Mesenchymal stem cell (in vitro differentiated cells and primary cell): Measurements from ENCODE around the gene CENPT.

ENCODE experiments used
- DNase-seq: peaks from one replicate; pipeline ENCODE4 v3.0.0-alpha.2; 2013
- H2AFZ ChIP-seq: one replicate; pipeline ENCODE4 v1.6.1; 2013; ENCODE audit warnings: low read depth, mild to moderate bottlenecking, control low read depth, inconsistent platforms, low read length, moderate library complexity
- H2AK5ac ChIP-seq: 2 replicates; pipeline ENCODE4 v1.6.1; 2013; ENCODE audit warnings: low read length, moderate library complexity, mild to moderate bottlenecking, inconsistent platforms; ENCODE audit not compliant: severe bottlenecking
- H2BK120ac ChIP-seq: one replicate; pipeline ENCODE4 v1.6.1; 2013; ENCODE audit warnings: low read depth, mild to moderate bottlenecking, inconsistent platforms, low read length, moderate library complexity
- H2BK12ac ChIP-seq, 2 experiments: one replicate each; pipeline ENCODE4 v1.6.1; 2013; ENCODE audit warnings: inconsistent platforms in 2 of 2, low read length in 2 of 2, mild to moderate bottlenecking in 2 of 2, moderate library complexity in 2 of 2, control low read depth in 1 of 2
- H2BK15ac ChIP-seq: one replicate; pipeline ENCODE4 v1.6.1; 2013; ENCODE audit warnings: mild to moderate bottlenecking, low read depth, inconsistent platforms; ENCODE audit not compliant: poor library complexity, severe bottlenecking
- H2BK5ac ChIP-seq: 2 replicates; pipeline ENCODE4 v1.6.1; 2013; ENCODE audit warnings: low read depth, mild to moderate bottlenecking, low read length, control low read depth, inconsistent platforms; ENCODE audit not compliant: poor library complexity, severe bottlenecking
- H3K14ac ChIP-seq, 2 experiments: one replicate each; pipeline ENCODE4 v1.6.1; 2013; ENCODE audit warnings: inconsistent platforms in 2 of 2, low read length in 2 of 2, control low read depth in 1 of 2, mild to moderate bottlenecking in 1 of 2, moderate library complexity in 1 of 2
- H3K18ac ChIP-seq, 2 experiments: one replicate each; pipeline ENCODE4 v1.6.1; 2013; ENCODE audit warnings: inconsistent platforms in 2 of 2, low read length in 2 of 2, control low read depth in 1 of 2, low read depth in 1 of 2, mild to moderate bottlenecking in 1 of 2
- H3K23ac ChIP-seq, 2 experiments: one replicate each; pipeline ENCODE4 v1.6.1; 2013; ENCODE audit warnings: inconsistent platforms in 2 of 2, low read length in 2 of 2, mild to moderate bottlenecking in 2 of 2, moderate library complexity in 2 of 2, control low read depth in 1 of 2
- H3K27ac ChIP-seq: 2 replicates; pipeline ENCODE4 v1.5.1; 2013; ENCODE audit warnings: mild to moderate bottlenecking, moderate library complexity, low read length, control low read depth, inconsistent platforms; ENCODE audit not compliant: poor library complexity, severe bottlenecking
- H3K27me3 ChIP-seq, 2 experiments: 2 replicates each; pipeline versions ENCODE4 v1.6.1 to v1.7.0; 2013; ENCODE audit warnings: low read length in 2 of 2, mild to moderate bottlenecking in 2 of 2, moderate library complexity in 2 of 2, control low read depth in 1 of 2, inconsistent platforms in 1 of 2; ENCODE audit not compliant: control insufficient read depth in 1 of 2, insufficient read depth in 1 of 2
- H3K36me3 ChIP-seq, 2 experiments: 2 replicates each; pipeline versions ENCODE4 v1.6.1 to v1.7.0; 2013; ENCODE audit warnings: low read length in 2 of 2, control low read depth in 1 of 2, inconsistent platforms in 1 of 2, low read depth in 1 of 2, mild to moderate bottlenecking in 1 of 2; ENCODE audit not compliant: insufficient read depth in 2 of 2, control insufficient read depth in 1 of 2
- H3K4ac ChIP-seq, 2 experiments: one replicate each; pipeline ENCODE4 v1.6.1; 2013; ENCODE audit warnings: inconsistent platforms in 2 of 2, low read length in 2 of 2, mild to moderate bottlenecking in 2 of 2, moderate library complexity in 2 of 2, control low read depth in 1 of 2, low read depth in 1 of 2
- H3K4me1 ChIP-seq: 2 replicates; pipeline ENCODE4 v1.6.1; 2013; ENCODE audit warnings: low read depth, low read length, control low read depth; ENCODE audit not compliant: control insufficient read depth, insufficient read depth
- H3K4me2 ChIP-seq: 2 replicates; pipeline ENCODE4 v1.6.1; 2013; ENCODE audit warnings: low read length, mild to moderate bottlenecking, inconsistent platforms; ENCODE audit not compliant: poor library complexity, severe bottlenecking
- H3K4me3 ChIP-seq, 2 experiments: 2 replicates each; pipeline versions ENCODE4 v1.5.1 to v1.7.0; 2013; ENCODE audit warnings: low read length in 2 of 2, mild to moderate bottlenecking in 2 of 2, control low read depth in 1 of 2, low read depth in 1 of 2; ENCODE audit not compliant: insufficient read depth in 1 of 2
- H3K79me1 ChIP-seq: replicated peaks from 2 replicates; pipeline ENCODE4 v1.6.1; 2013; ENCODE audit warnings: mild to moderate bottlenecking, control low read depth, low read length, inconsistent platforms; ENCODE audit not compliant: poor library complexity, severe bottlenecking
- H3K9ac ChIP-seq: 2 replicates; pipeline ENCODE4 v1.7.0; 2013; ENCODE audit warnings: mild to moderate bottlenecking, low read length, moderate library complexity
- H3K9me3 ChIP-seq: 2 replicates; pipeline ENCODE4 v1.7.0; 2013; ENCODE audit warnings: mild to moderate bottlenecking, low read length; ENCODE audit not compliant: control insufficient read depth
- H4K8ac ChIP-seq: one replicate; pipeline ENCODE4 v1.6.1; 2013; ENCODE audit warnings: inconsistent platforms, mild to moderate bottlenecking, low read length, moderate library complexity
- H4K91ac ChIP-seq: one replicate; pipeline ENCODE4 v1.6.1; 2013; ENCODE audit warnings: mild to moderate bottlenecking, low read length, inconsistent platforms
- WGBS: methylation state at CpG from one replicate; pipeline ENCODE4 v1.1.7; 2013; ENCODE audit warnings: mixed read lengths; 5-methylcytosine and 5-hydroxymethylcytosine counted together

Gene CENPT

GRCh38 chr16:67804853-67805542, 42.5 kb downstream of the CENPT start:
- H2BK15ac ChIP-seq = no peak overlapping the region
- H3K14ac ChIP-seq = no peak overlapping the region
- no peaks in the 10 kb centered on the region for H3K27me3 ChIP-seq
- DNase-seq = peak; percentile 64
- peaks cover 26% of the 10 kb centered on the region in 2 experiments for H3K36me3 ChIP-seq
- no peak overlapping the region for H2BK5ac ChIP-seq
- peak overlapping the region; percentile 94 for H3K4me2 ChIP-seq
- no peak overlapping the region for H4K91ac ChIP-seq
- no peak overlapping the region for H2BK12ac ChIP-seq
- H3K9ac ChIP-seq = peak overlapping the region; percentile 95
- WGBS = 79% methylated on average over 4 of the region's 4 CpGs
- peak overlapping the region in 1 of 2 experiments; percentile 100 for H3K4me3 ChIP-seq
- peaks cover 22% of the 10 kb centered on the region for H3K79me1 ChIP-seq
- H3K9me3 ChIP-seq = no peaks in the 10 kb centered on the region
- H3K27ac ChIP-seq = no peak overlapping the region
- no peak overlapping the region for H3K23ac ChIP-seq
- no peak overlapping the region for H2BK120ac ChIP-seq
- H3K4ac ChIP-seq = no peak overlapping the region
- H3K4me1 ChIP-seq = peaks cover 14% of the 10 kb centered on the region
- H2AFZ ChIP-seq = no peak overlapping the region
- H4K8ac ChIP-seq = no peak overlapping the region
- H2AK5ac ChIP-seq = no peak overlapping the region
- H3K18ac ChIP-seq = no peak overlapping the region

DNA sequence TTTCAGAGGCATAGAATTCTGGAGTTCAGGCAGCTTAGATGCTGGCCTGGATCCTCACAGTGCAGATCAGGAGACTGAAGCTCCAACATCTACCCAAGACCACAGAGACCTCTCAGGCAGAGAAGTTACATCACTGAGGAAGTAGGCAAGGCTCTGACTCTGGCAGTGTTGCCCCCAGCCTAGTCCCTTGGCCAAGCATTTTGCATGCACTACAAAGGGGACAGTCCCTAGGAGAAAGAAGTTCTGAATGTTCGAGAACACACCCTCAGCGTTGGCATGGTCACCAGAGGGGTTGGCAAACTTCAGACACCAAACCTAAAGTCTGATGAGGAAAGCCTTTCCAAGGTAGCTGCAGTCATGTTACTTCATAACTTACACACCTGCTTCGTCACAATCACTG, 43.6 kb downstream of the CENPT start:
- Histone ChIP-seq H3K9me3 (no peaks in the 10 kb centered on the region), H3K4ac (no peak overlapping the region), H2AFZ (no peak overlapping the region), H4K8ac (no peak overlapping the region), H2BK12ac (no peak overlapping the region), H3K4me2 (no peak overlapping the region), H2BK5ac (no peak overlapping the region), H3K23ac (no peak overlapping the region), H2BK120ac (no peak overlapping the region), H2BK15ac (no peak overlapping the region), H3K4me3 (no peak overlapping the region), H3K27ac (no peak overlapping the region), H3K14ac (no peak overlapping the region), H2AK5ac (no peak overlapping the region), H3K36me3 (peaks cover 26% of the 10 kb centered on the region in 2 experiments), H3K4me1 (peaks cover 14% of the 10 kb centered on the region), H3K27me3 (no peaks in the 10 kb centered on the region), H3K18ac (no peak overlapping the region), H3K79me1 (peaks cover 23% of the 10 kb centered on the region), H4K91ac (no peak overlapping the region), H3K9ac (no peak overlapping the region)
- no peak for DNase-seq
- 100% methylated on average over 2 of the region's 3 CpGs for WGBS

GRCh38 chr16:67801883-67802282, 45.6 kb downstream of the CENPT start:
- no peak for DNase-seq
- Histone ChIP-seq H3K23ac (no peak overlapping the region), H2BK12ac (no peak overlapping the region), H3K4me2 (no peak overlapping the region), H3K4ac (no peak overlapping the region), H4K8ac (no peak overlapping the region), H3K79me1 (peaks cover 27% of the 10 kb centered on the region), H3K27me3 (no peaks in the 10 kb centered on the region), H2BK120ac (no peak overlapping the region), H3K14ac (no peak overlapping the region), H3K4me1 (peaks cover 10% of the 10 kb centered on the region), H3K36me3 (peaks cover 30% of the 10 kb centered on the region in 2 experiments), H4K91ac (no peak overlapping the region), H2AK5ac (no peak overlapping the region), H2BK5ac (no peak overlapping the region), H3K9me3 (no peaks in the 10 kb centered on the region), H2AFZ (no peak overlapping the region), H3K4me3 (no peak overlapping the region), H3K18ac (no peak overlapping the region), H2BK15ac (no peak overlapping the region), H3K27ac (no peak overlapping the region), H3K9ac (no peak overlapping the region)
- WGBS = 100% methylated on average over 2 of the region's 2 CpGs

DNA sequence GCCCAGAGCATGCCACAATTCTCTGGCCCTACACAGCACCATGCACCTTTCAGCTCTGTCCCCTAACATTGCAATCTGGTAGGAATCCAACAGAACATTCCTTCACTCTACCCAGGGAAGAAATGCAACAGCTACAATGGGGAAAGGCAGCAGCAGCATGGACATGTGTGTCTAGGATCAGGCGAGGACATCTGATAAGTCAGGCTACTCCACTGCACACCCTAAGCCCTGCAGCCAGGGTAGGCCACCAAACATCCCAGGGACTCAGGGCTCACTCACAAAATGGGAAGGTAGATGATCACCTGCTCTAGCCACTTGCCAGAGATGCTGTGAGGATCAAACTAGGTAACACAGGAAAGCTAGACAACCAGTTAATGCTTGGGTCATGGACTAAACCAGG, 46.3 kb downstream of the CENPT start:
- Histone ChIP-seq H3K4me1 (peaks cover 10% of the 10 kb centered on the region), H4K91ac (no peak overlapping the region), H2BK12ac (no peak overlapping the region), H3K4ac (no peak overlapping the region), H3K4me2 (no peak overlapping the region), H3K4me3 (no peak overlapping the region), H3K36me3 (peaks cover 30% of the 10 kb centered on the region in 2 experiments), H2BK120ac (no peak overlapping the region), H3K23ac (no peak overlapping the region), H2AK5ac (no peak overlapping the region), H3K27me3 (no peaks in the 10 kb centered on the region), H2BK15ac (no peak overlapping the region), H3K9me3 (no peaks in the 10 kb centered on the region), H3K79me1 (peaks cover 33% of the 10 kb centered on the region), H4K8ac (no peak overlapping the region), H3K27ac (no peak overlapping the region), H2AFZ (no peak overlapping the region), H2BK5ac (no peak overlapping the region), H3K9ac (no peak overlapping the region), H3K14ac (no peak overlapping the region), H3K18ac (no peak overlapping the region)
- DNase-seq = no peak
- 89% methylated on average over 1 of the region's 1 CpG for WGBS
